Measurements from ENCODE around the gene FMO4.

The FMO4 gene

GRCh38 chr1:171344473-171344820 is 30.5 kb downstream of the FMO4 start:
- no peak overlapping the region for H3K4me3 ChIP-seq (replicated peaks in 1 of 2; ENCODE audit: low read depth in 2 of 2, low read length in 2 of 2)
- no peak for TF ChIP-seq CTCF (IDR thresholded peaks at IDR 0.05; ENCODE audit: low read depth, low read length)
- DNase-seq (ENCODE audit: low read depth in 2 of 2), result peak; percentile 48 to 52

- no peak for TF ChIP-seq CTCF (IDR thresholded peaks at IDR 0.05; ENCODE audit: low read depth, low read length)
- peak; percentile 53 to 70 for DNase-seq (ENCODE audit: low read depth in 2 of 2)
- no peak overlapping the region for H3K4me3 ChIP-seq (replicated peaks in 1 of 2; ENCODE audit: low read depth in 2 of 2, low read length in 2 of 2)
These were observed 31.6 kb downstream of the FMO4 start for GRCh38 chr1:171345536-171345935.

- peak; percentile 8 to 70 for DNase-seq (ENCODE audit: low read depth in 2 of 2)
- TF ChIP-seq CTCF (IDR thresholded peaks at IDR 0.05; ENCODE audit: low read depth, low read length), result no peak
- no peak overlapping the region for H3K4me3 ChIP-seq (replicated peaks in 1 of 2; ENCODE audit: low read depth in 2 of 2, low read length in 2 of 2)
These were observed 32.9 kb downstream of the FMO4 start for GRCh38 chr1:171346881-171347280.

GRCh38 chr1:171350594-171350993 is 36.6 kb downstream of the FMO4 start:
- no peak for TF ChIP-seq CTCF (IDR thresholded peaks at IDR 0.05; ENCODE audit: low read depth, low read length)
- no peak overlapping the region for H3K4me3 ChIP-seq (replicated peaks in 1 of 2; ENCODE audit: low read depth in 2 of 2, low read length in 2 of 2)
- no peak for DNase-seq (ENCODE audit: low read depth in 2 of 2)

GRCh38 chr1:171351961-171352360 is 38.0 kb downstream of the FMO4 start:
- H3K4me3 ChIP-seq (replicated peaks in 1 of 2; ENCODE audit: low read depth in 2 of 2, low read length in 2 of 2), result no peak overlapping the region
- TF ChIP-seq CTCF (IDR thresholded peaks at IDR 0.05; ENCODE audit: low read depth, low read length), result no peak
- DNase-seq (ENCODE audit: low read depth in 2 of 2), result no peak

GRCh38 chr1:171352554-171352953 is 38.6 kb downstream of the FMO4 start:
- DNase-seq (ENCODE audit: low read depth in 2 of 2), result no peak
- no peak for TF ChIP-seq CTCF (IDR thresholded peaks at IDR 0.05; ENCODE audit: low read depth, low read length)
- H3K4me3 ChIP-seq (replicated peaks in 1 of 2; ENCODE audit: low read depth in 2 of 2, low read length in 2 of 2), result no peak overlapping the region

GRCh38 chr1:171355727-171356126 is 41.7 kb downstream of the FMO4 start:
- H3K4me3 ChIP-seq (replicated peaks in 1 of 2; ENCODE audit: low read depth in 2 of 2, low read length in 2 of 2), result no peak overlapping the region
- no peak for TF ChIP-seq CTCF (IDR thresholded peaks at IDR 0.05; ENCODE audit: low read depth, low read length)
- peak in 1 of 2 donors; percentile 17 for DNase-seq (ENCODE audit: low read depth in 2 of 2)
